IMR-90 (cell line): ENCODE measurements around the gene AAMP. TPM values are rescaled to one million over a fixed set of nuclear protein-coding genes. Genes with fewer than 3 reads are reported as not detected.
"Not testable (repeated sequence)": the region's sequence is repeated elsewhere in the genome, so short reads cannot be mapped to it uniquely, and the experiment has no call there.

Source experiments
- ATAC-seq: fragments of 200-7000 bp; cut with Tn5 transposase; 2 replicates; pipeline ENCODE4 v1.9.1; 2020; ENCODE audit warnings: low read depth, mild to moderate bottlenecking, moderate library complexity
- BruUV-seq: library from RNA; stranded (reverse); fragments of 400-500 nt; replicated peaks from 2 replicates; lab custom pipeline; 2021; lab: Mats Ljungman, UMichigan
- CTCF ChIA-PET: fragments of 300-600 bp; formaldehyde crosslinking; extraction: SDS; loops from one replicate; lab custom pipeline; 2021; ENCODE audit warnings: antibody characterized with exemption; lab: Yijun Ruan, JAX
- POLR2A ChIA-PET: fragments of 300-600 bp; sonication (Branson Sonifier 250); formaldehyde crosslinking; loops from one replicate; lab custom pipeline; 2022; ENCODE audit warnings: antibody characterized with exemption; ENCODE audit not compliant: unreplicated experiment; lab: Charles Lee
- DNase-seq: peaks from one replicate; pipeline ENCODE4 v3.0.0; 2013
- H2AFZ ChIP-seq: replicated peaks from 2 replicates; pipeline ENCODE3; 2013; ENCODE audit warnings: low read length, mild to moderate bottlenecking; ENCODE audit not compliant: poor library complexity
- H2AK5ac ChIP-seq: 2 replicates; pipeline ENCODE4 v1.6.1; 2013; ENCODE audit warnings: low read depth, low read length, inconsistent platforms
- H2AK9ac ChIP-seq: replicated peaks from 2 replicates; pipeline ENCODE3; 2013; ENCODE audit warnings: mild to moderate bottlenecking, low read depth, low read length, moderate library complexity; ENCODE audit not compliant: poor library complexity
- H2BK120ac ChIP-seq: 2 replicates; pipeline ENCODE4 v1.6.1; 2013; ENCODE audit warnings: low read depth, low read length, inconsistent platforms
- H2BK15ac ChIP-seq: 3 replicates; pipeline ENCODE4 v1.6.1; 2013; ENCODE audit warnings: low read depth, low read length, inconsistent platforms
- H2BK20ac ChIP-seq: 2 replicates; pipeline ENCODE4 v1.6.1; 2013; ENCODE audit warnings: low read depth, mild to moderate bottlenecking, inconsistent platforms, low read length, moderate library complexity
- H2BK5ac ChIP-seq: 2 replicates; pipeline ENCODE4 v1.6.1; 2013; ENCODE audit warnings: mild to moderate bottlenecking, low read depth, low read length, inconsistent platforms; ENCODE audit not compliant: poor library complexity, severe bottlenecking
- H3K14ac ChIP-seq: replicated peaks from 2 replicates; pipeline ENCODE4 v1.6.1; 2013; ENCODE audit warnings: low read depth, low read length, inconsistent platforms
- H3K18ac ChIP-seq: 2 replicates; pipeline ENCODE4 v1.6.1; 2013; ENCODE audit warnings: low read depth, low read length, control low read depth
- H3K23ac ChIP-seq: 2 replicates; pipeline ENCODE4 v1.6.1; 2013; ENCODE audit warnings: low read depth, low read length, inconsistent platforms
- H3K27ac ChIP-seq: 2 replicates; pipeline ENCODE4 v1.5.1; 2013; ENCODE audit warnings: mild to moderate bottlenecking, control low read depth, low read length; ENCODE audit not compliant: insufficient read depth
- H3K27me3 ChIP-seq: 2 replicates; pipeline ENCODE4 v1.6.1; 2013; ENCODE audit warnings: low read length; ENCODE audit not compliant: control insufficient read depth, insufficient read depth
- H3K36me3 ChIP-seq: 2 replicates; pipeline ENCODE4 v1.6.1; 2013; ENCODE audit warnings: low read length, mixed read lengths; ENCODE audit not compliant: control insufficient read depth, insufficient read depth
- H3K4ac ChIP-seq: 2 replicates; pipeline ENCODE4 v1.6.1; 2013; ENCODE audit warnings: low read depth, low read length, inconsistent platforms
- H3K4me1 ChIP-seq: 2 replicates; pipeline ENCODE4 v1.6.1; 2013; ENCODE audit warnings: low read length, mixed read lengths; ENCODE audit not compliant: control insufficient read depth, insufficient read depth
- H3K4me2 ChIP-seq: 2 replicates; pipeline ENCODE4 v1.6.1; 2013; ENCODE audit warnings: low read depth, mild to moderate bottlenecking, control low read depth, low read length, moderate library complexity
- H3K4me3 ChIP-seq: 2 replicates; pipeline ENCODE4 v1.5.1; 2013; ENCODE audit warnings: low read depth, mild to moderate bottlenecking, control low read depth, low read length, moderate library complexity; ENCODE audit not compliant: insufficient read depth
- H3K56ac ChIP-seq: 2 replicates; pipeline ENCODE4 v1.6.1; 2013; ENCODE audit warnings: low read length, inconsistent platforms; ENCODE audit not compliant: insufficient read depth; ENCODE audit errors: extremely low read depth
- H3K79me1 ChIP-seq, 2 experiments: 2 replicates each; pipeline ENCODE4 v1.6.1; 2013; ENCODE audit warnings: low read length in 2 of 2, inconsistent platforms in 1 of 2, low read depth in 1 of 2
- H3K9ac ChIP-seq: 2 replicates; pipeline ENCODE4 v1.6.1; 2013; ENCODE audit warnings: low read depth, low read length, control low read depth
- H3K9me1 ChIP-seq: 2 replicates; pipeline ENCODE4 v1.6.1; 2013; ENCODE audit warnings: low read length, inconsistent platforms; ENCODE audit not compliant: insufficient read depth
- H3K9me3 ChIP-seq: 2 replicates; pipeline ENCODE4 v1.6.1; 2013; ENCODE audit warnings: low read length; ENCODE audit not compliant: control insufficient read depth, insufficient read depth
- H4K20me1 ChIP-seq: 2 replicates; pipeline ENCODE4 v1.6.1; 2013; ENCODE audit warnings: low read length, inconsistent platforms; ENCODE audit not compliant: insufficient read depth
- H4K5ac ChIP-seq: 2 replicates; pipeline ENCODE4 v1.6.1; 2013; ENCODE audit warnings: mild to moderate bottlenecking, low read depth, low read length, control low read depth
- H4K8ac ChIP-seq, 2 experiments: 2 replicates each; pipeline ENCODE4 v1.6.1; 2013; ENCODE audit warnings: low read depth in 2 of 2, low read length in 2 of 2, control low read depth in 1 of 2, inconsistent platforms in 1 of 2
- H4K91ac ChIP-seq: 2 replicates; pipeline ENCODE4 v1.6.1; 2013; ENCODE audit warnings: low read depth, low read length, inconsistent platforms; ENCODE audit not compliant: insufficient read depth
- WGBS, 2 experiments: methylation state at CpG; one replicate each; pipeline versions ENCODE4 v1.1.5 to v1.1.7; 2013; ENCODE audit warnings: missing lambda C conversion rate in 2 of 2; ENCODE audit not compliant: insufficient read length in 1 of 2; ENCODE audit errors: extremely low coverage in 2 of 2; 5-methylcytosine and 5-hydroxymethylcytosine counted together
- dilution Hi-C: fragments of 300-500 bp; cut with HindIII; formaldehyde crosslinking; loops from one replicate; pipeline ENCODE4 v1.14.3; 2018; ENCODE audit warnings: low sequenced_read_pairs; ENCODE audit not compliant: unreplicated experiment
- in situ Hi-C: fragments of 300-500 bp; cut with MboI; formaldehyde crosslinking; loops from 3 replicates; pipeline ENCODE4 v1.14.3; 2019; ENCODE audit warnings: low sequenced_read_pairs, inconsistent platforms, mixed read lengths
- intact Hi-C: fragments of 100-400 bp; cut with micrococcal nuclease; formaldehyde crosslinking; loops from 2 replicates; pipeline ENCODE4 v1.10.0; 2022
- polyA plus RNA-seq, 3 experiments: library from polyadenylated mRNA; depleted of rRNA; stranded (reverse); fragments of >200 nt; gene quantifications; 2 replicates each; pipeline ENCODE4 v1.2.3, GENCODE V29; 2012; ENCODE audit warnings: low replicate concordance in 1 of 3
- total RNA-seq: library from RNA; depleted of rRNA; stranded (reverse); fragments of >200 nt; gene quantifications from 2 replicates; pipeline ENCODE4 v1.2.3, GENCODE V29; 2012

Gene AAMP
- total and polyA plus RNA-seq, 2 of the 4 experiments (the other 2 are of a cell fraction) = 104 to 112 TPM

GRCh38 chr2:218314764-218315163, 44.8 kb upstream of the AAMP start:
- BruUV-seq, intact Hi-C loops, H3K27me3 ChIP-seq, H2BK15ac ChIP-seq, H3K23ac ChIP-seq, POLR2A ChIA-PET, H3K4me1 ChIP-seq, H3K27ac ChIP-seq, H2AK5ac ChIP-seq, H4K20me1 ChIP-seq, H3K4me3 ChIP-seq, H3K9ac ChIP-seq, H2AK9ac ChIP-seq, H3K79me1 ChIP-seq, H2BK120ac ChIP-seq, DNase-seq, H4K5ac ChIP-seq, H3K4ac ChIP-seq, H2BK5ac ChIP-seq, H3K36me3 ChIP-seq, H3K4me2 ChIP-seq, H3K9me1 ChIP-seq, dilution Hi-C loops, H3K56ac ChIP-seq, H2AFZ ChIP-seq, H4K8ac ChIP-seq, ATAC-seq, H2BK20ac ChIP-seq, H4K91ac ChIP-seq, H3K14ac ChIP-seq, H3K18ac ChIP-seq, H3K9me3 ChIP-seq: not testable (repeated sequence)
- no CpG with 5 or more reads among the region's 4 CpGs for WGBS, 2 experiments
- in situ Hi-C loops = loop anchor here (5.0 kb wide), 1 partner anchor 38 kb away; no protein-coding TSS in a partner anchor
- CTCF ChIA-PET = interaction anchor here (1.7 kb wide), 1 partner anchor 42 kb away, joined by 3 read pairs; the partner anchor contains the start of gene CATIP
